ENCODE data around the gene CD44. TPM values are rescaled to one million over a fixed set of nuclear protein-coding genes. Genes with fewer than 3 reads are reported as not detected.

The CD44 gene
- polyA plus RNA-seq, 1 donor from 2014 or later = 0.77 TPM

DNA sequence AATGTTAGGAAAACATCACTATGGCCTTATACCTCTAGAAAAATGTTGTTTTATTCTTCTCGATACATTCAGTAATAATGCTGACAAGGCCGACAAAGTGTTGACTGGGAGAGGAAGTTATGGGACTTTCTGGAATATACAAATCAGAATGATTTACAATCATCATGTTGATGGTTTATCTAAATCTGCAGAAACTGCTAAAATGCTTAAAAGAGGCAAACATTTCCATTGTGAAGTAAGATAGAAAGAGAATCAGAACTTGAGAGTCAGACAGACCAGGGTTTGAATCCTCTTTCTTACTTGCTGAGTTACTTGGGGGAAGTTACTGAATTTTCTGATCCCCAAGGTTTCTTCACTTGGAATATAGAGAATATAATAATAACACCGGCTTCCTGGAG lies 89.4 kb downstream of the CD44 start:
- H2AFZ ChIP-seq (ENCODE audit: low read depth, low read length) = no peak overlapping the region
- H3F3A ChIP-seq (ENCODE audit: insufficient read depth, low read length, poor library complexity, severe bottlenecking) = no peaks in the 10 kb centered on the region
- H3K27me3 ChIP-seq (ENCODE audit: insufficient read depth, low read depth, low read length) = no peaks in the 10 kb centered on the region
- H3K27ac ChIP-seq (ENCODE audit: low read length) = no peak overlapping the region
- no peaks in the 10 kb centered on the region for H3K36me3 ChIP-seq (ENCODE audit: insufficient read depth, low read length)
- H3K4me3 ChIP-seq (ENCODE audit: low read length) = no peak overlapping the region
- H3K9ac ChIP-seq (ENCODE audit: low read length) = no peak overlapping the region
- no peak overlapping the region for H3K4me2 ChIP-seq (ENCODE audit: low read length)
- TF ChIP-seq TAF1 (IDR thresholded peaks at IDR 0.05; ENCODE audit: low read depth) = no peak
- no peak for TF ChIP-seq EP300 (conservative IDR thresholded peaks at IDR 0.05; ENCODE audit: poor library complexity, severe bottlenecking)
- no peak for TF ChIP-seq EZH2 (IDR thresholded peaks at IDR 0.05; ENCODE audit: borderline replicate concordance, insufficient read depth, low read length, poor library complexity, severe bottlenecking)
- TF ChIP-seq, protein P1, sequence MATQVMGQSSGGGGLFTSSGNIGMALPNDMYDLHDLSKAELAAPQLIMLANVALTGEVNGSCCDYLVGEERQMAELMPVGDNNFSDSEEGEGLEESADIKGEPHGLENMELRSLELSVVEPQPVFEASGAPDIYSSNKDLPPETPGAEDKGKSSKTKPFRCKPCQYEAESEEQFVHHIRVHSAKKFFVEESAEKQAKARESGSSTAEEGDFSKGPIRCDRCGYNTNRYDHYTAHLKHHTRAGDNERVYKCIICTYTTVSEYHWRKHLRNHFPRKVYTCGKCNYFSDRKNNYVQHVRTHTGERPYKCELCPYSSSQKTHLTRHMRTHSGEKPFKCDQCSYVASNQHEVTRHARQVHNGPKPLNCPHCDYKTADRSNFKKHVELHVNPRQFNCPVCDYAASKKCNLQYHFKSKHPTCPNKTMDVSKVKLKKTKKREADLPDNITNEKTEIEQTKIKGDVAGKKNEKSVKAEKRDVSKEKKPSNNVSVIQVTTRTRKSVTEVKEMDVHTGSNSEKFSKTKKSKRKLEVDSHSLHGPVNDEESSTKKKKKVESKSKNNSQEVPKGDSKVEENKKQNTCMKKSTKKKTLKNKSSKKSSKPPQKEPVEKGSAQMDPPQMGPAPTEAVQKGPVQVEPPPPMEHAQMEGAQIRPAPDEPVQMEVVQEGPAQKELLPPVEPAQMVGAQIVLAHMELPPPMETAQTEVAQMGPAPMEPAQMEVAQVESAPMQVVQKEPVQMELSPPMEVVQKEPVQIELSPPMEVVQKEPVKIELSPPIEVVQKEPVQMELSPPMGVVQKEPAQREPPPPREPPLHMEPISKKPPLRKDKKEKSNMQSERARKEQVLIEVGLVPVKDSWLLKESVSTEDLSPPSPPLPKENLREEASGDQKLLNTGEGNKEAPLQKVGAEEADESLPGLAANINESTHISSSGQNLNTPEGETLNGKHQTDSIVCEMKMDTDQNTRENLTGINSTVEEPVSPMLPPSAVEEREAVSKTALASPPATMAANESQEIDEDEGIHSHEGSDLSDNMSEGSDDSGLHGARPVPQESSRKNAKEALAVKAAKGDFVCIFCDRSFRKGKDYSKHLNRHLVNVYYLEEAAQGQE (IDR thresholded peaks at IDR 0.05; ENCODE audit: borderline replicate concordance) = no peak
- TF ChIP-seq, protein P2, sequence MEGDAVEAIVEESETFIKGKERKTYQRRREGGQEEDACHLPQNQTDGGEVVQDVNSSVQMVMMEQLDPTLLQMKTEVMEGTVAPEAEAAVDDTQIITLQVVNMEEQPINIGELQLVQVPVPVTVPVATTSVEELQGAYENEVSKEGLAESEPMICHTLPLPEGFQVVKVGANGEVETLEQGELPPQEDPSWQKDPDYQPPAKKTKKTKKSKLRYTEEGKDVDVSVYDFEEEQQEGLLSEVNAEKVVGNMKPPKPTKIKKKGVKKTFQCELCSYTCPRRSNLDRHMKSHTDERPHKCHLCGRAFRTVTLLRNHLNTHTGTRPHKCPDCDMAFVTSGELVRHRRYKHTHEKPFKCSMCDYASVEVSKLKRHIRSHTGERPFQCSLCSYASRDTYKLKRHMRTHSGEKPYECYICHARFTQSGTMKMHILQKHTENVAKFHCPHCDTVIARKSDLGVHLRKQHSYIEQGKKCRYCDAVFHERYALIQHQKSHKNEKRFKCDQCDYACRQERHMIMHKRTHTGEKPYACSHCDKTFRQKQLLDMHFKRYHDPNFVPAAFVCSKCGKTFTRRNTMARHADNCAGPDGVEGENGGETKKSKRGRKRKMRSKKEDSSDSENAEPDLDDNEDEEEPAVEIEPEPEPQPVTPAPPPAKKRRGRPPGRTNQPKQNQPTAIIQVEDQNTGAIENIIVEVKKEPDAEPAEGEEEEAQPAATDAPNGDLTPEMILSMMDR (IDR thresholded peaks at IDR 0.05; ENCODE audit: poor library complexity, severe bottlenecking) = no peak
- TF ChIP-seq POLR2AphosphoS5 (IDR thresholded peaks at IDR 0.05) = no peak
- H3K9me2 ChIP-seq (ENCODE audit: insufficient read depth, low read length) = no peaks in the 10 kb centered on the region
- no peaks in the 10 kb centered on the region for H4K20me1 ChIP-seq (ENCODE audit: insufficient read depth)
- H3K79me2 ChIP-seq (replicated peaks; ENCODE audit: insufficient read depth, low read length) = no peaks in the 10 kb centered on the region
- no peaks in the 10 kb centered on the region for H3K9me3 ChIP-seq (ENCODE audit: low read length)

DNA sequence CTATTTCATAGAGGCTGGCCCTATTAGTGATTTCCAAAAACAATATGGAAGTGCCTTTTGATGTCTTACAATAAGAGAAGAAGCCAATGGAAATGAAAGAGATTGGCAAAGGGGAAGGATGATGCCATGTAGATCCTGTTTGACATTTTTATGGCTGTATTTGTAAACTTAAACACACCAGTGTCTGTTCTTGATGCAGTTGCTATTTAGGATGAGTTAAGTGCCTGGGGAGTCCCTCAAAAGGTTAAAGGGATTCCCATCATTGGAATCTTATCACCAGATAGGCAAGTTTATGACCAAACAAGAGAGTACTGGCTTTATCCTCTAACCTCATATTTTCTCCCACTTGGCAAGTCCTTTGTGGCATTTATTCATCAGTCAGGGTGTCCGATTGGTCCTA lies 91.4 kb downstream of the CD44 start:
- Histone ChIP-seq H3K27ac (ENCODE audit: low read length) (no peak overlapping the region), H3F3A (ENCODE audit: insufficient read depth, low read length, poor library complexity, severe bottlenecking) (no peaks in the 10 kb centered on the region), H4K20me1 (ENCODE audit: insufficient read depth) (no peaks in the 10 kb centered on the region), H3K9me3 (ENCODE audit: low read length) (no peaks in the 10 kb centered on the region), H3K4me2 (ENCODE audit: low read length) (no peak overlapping the region), H3K27me3 (ENCODE audit: insufficient read depth, low read depth, low read length) (no peaks in the 10 kb centered on the region), H3K4me3 (ENCODE audit: low read length) (no peak overlapping the region), H3K9ac (ENCODE audit: low read length) (no peak overlapping the region), H3K79me2 (replicated peaks; ENCODE audit: insufficient read depth, low read length) (no peaks in the 10 kb centered on the region), H3K36me3 (ENCODE audit: insufficient read depth, low read length) (no peaks in the 10 kb centered on the region), H2AFZ (ENCODE audit: low read depth, low read length) (no peak overlapping the region), H3K9me2 (ENCODE audit: insufficient read depth, low read length) (no peaks in the 10 kb centered on the region)
- TF ChIP-seq EZH2 (IDR thresholded peaks at IDR 0.05; ENCODE audit: borderline replicate concordance, insufficient read depth, low read length, poor library complexity, severe bottlenecking) (no peak), SMC3 (conservative IDR thresholded peaks at IDR 0.05; ENCODE audit: poor library complexity) (no peak), MXI1 (conservative IDR thresholded peaks at IDR 0.05; ENCODE audit: poor library complexity, severe bottlenecking) (no peak), TAF1 (IDR thresholded peaks at IDR 0.05; ENCODE audit: low read depth) (no peak), POLR2AphosphoS5 (IDR thresholded peaks at IDR 0.05) (no peak), EP300 (conservative IDR thresholded peaks at IDR 0.05; ENCODE audit: poor library complexity, severe bottlenecking) (no peak), RAD21 (conservative IDR thresholded peaks at IDR 0.05) (no peak)
- TF ChIP-seq, protein P1 (IDR thresholded peaks at IDR 0.05; ENCODE audit: borderline replicate concordance) = no peak
- TF ChIP-seq, protein P2 (IDR thresholded peaks at IDR 0.05; ENCODE audit: poor library complexity, severe bottlenecking) = no peak
